HG02610 (cell line): ENCODE measurements around the gene ADARB2.

ENCODE experiments used
- ATAC-seq: cut with Tn5 transposase; IDR thresholded peaks from one replicate; pipeline ENCODE4 v1.9.1; 2021; ENCODE audit warnings: mild to moderate bottlenecking, moderate library complexity; ENCODE audit not compliant: unreplicated experiment

The ADARB2 gene

GRCh38 chr10:1532636-1533035, 204.7 kb downstream of the ADARB2 start:
- ATAC-seq, result no peak

DNA sequence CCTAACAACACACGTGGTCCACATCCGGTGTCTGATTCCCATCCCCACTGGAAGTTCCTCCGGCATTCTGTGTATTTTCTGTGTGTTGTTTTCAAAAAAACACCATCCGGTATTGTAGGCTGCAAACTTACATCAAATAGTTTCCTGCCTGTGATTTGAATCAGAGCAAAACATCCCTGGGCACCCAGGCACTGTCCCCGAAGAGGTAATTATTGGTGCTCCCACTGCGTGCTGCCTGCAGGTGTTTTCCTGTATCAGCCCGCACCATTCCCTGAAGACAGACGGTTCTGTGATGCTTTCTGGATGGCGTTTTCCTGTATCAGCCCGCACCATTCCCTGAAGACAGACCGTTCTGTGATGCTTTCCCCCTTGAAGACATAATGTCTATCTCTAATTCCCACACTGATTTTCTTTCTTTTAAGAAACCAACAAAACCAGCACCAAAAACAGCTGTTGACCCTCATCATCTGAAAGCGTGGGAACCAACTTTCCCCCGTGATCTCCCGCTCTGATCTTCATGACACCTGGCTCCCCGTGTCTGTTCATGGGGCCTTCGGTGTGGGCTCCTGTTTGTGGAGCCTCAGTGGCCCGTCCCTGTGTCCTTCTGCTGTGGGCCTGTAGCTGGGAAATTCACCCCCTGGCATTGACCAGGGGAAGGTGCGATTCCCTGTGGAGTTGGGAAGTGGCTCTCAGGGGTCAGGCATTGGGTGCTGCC, 205.3 kb downstream of the ADARB2 start:
- ATAC-seq, result no peak

GRCh38 chr10:1530871-1531517, 206.3 kb downstream of the ADARB2 start:
- no peak for ATAC-seq

DNA sequence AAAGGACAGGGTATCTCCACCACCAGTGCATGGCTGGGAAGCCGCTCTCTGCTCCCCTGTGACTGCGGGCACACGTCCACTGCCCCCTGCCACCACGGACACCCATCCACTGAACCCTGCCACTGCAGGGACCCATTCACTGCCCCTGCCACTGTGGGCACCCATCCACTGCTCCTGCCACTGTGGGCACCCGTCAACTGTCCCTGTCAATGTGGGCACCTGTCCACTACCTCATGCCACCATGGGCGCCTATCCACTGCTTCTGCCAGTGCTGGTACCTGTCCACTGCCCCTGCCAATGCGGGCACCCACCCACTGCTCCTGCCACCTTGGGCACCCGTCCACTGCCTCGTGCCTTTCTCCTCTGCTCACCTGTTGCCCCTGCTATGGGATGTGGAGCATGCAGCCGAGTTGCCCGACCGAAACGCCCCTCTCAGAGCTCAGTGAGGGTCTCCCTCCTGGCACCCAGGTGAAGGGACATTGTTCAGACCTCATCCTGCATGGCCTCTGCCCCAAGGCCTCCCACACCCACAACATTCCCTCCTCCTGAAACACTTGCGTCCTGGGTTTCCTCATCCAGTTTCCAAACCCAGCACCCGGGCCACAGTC, 207.4 kb downstream of the ADARB2 start:
- ATAC-seq, result no peak

- no peak for ATAC-seq
These were observed 209.4 kb downstream of the ADARB2 start for GRCh38 chr10:1527951-1528350.

DNA sequence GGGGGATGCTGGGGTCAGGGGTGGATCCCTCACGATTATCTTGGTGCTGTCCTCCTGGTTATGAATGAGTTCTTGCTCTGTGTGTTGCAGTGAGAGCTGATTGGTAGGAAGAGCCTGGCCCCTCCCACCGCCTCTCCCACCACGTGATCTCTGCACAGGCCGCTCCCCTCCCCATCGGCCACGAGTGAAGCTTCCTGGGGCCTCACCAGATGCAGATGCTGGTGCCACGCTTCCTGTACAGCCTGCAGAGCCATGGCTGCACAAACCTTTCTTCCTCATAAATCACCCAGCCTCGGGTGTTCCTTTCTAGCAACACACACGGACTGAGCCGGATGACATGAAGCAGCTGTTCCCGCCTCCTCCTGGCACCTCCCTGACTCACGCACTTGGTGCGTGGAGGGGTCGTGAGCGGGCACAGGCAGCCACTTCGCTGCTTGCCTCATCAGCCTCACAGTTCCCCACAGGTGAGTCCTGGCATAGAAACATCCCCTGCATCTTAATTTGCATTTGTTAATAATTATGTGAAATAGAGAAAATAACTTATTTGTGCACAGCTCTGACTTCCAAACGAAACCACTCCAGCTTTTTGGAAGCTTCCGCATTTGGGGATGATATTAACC, 210.8 kb downstream of the ADARB2 start:
- no peak for ATAC-seq

DNA sequence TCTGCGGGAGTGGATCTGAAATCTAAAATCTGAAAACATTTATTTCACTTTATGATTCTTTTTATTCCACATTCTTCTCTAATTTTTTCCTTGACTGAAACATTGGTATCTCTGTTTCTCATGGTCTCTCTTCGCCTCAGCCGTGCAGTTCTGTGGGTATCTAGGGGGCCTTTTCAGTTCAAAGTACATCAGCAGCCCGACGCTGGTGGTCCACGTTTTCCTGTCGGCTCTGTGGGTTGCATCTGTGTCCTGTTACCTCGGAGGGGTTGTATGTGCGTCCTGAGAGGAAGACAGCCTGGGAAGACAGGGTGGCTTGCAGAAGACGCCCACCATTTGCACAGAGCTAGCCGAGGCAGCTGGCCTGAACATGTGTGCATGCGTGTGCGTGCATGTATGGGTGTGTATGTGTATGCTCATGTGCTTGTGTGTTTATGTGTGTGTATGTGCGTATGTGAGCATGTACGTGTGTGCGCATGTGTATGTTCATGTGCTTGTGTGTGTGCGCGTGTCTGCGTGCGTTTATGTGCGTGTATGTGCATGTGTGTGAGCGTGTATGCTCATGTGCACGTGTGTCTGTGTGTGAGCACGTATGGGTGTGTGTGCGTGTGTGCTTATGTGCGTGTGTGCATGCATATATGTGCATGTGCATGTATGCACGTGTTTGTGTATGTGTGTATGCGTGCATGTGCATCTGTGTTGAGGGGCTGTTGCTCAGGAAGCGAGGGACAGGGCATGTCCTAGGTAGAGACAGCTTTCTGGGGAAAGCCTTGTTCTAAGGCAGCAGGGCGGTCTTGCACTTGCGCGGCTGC, 211.8 kb downstream of the ADARB2 start:
- no peak for ATAC-seq

DNA sequence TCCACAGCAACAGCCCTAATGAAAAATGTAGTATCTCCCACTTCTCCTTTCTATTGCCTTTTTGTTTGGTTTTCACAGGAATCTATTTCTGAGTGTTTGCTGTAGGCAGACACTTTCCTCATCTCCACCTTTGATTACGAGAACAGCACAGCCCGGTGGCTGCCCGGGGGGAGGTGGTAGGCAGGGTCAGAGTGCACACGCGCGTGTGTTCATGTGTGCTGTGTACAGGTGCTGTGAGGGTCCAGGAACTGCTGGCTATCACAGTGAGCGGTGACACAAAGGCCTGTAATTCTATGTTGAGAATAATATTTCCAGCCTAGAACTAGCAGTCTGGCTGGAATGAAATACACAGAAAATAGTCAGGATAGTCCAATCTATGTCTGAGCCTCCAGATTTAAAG, 212.8 kb downstream of the ADARB2 start:
- no peak for ATAC-seq

GRCh38 chr10:1523221-1523620, 214.1 kb downstream of the ADARB2 start:
- no peak for ATAC-seq

DNA sequence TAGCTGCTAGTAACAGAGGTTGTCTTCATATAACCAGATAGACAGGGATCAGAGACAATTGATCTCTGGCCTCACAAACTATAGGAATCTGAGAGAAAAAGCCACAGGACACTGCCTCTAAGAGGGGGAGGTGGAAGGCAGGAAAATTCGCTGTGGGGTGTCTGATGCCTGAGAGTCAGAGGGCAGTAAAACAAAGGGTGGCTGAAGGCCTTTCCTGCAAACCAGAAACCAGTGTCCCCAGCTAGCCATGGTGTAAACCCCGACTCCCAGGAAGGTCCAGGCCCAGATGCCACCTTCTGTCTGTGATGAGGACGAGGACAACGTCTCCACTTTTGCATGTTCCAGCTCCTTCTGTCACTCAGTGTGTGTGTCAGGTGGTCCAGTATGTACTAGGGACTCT, 215.1 kb downstream of the ADARB2 start:
- no peak for ATAC-seq

DNA sequence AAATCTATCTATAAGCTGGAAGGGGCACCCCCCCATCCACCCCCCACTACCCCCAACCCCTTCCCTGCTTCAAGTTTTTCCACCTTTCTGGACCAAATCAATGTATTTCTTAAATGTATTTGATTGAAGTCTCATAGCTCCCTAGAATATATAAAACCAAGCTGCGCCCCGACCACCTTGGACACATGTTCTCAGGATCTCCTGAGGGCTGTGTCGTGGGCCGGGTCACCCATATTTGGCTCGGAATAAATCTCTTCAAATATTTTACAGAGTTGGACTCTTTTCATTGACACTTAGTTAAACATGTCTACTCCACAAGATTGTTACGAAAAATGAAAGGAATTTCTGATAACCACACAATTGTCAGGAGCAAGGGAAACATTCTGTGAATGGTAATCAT, 215.6 kb downstream of the ADARB2 start:
- ATAC-seq, result no peak

DNA sequence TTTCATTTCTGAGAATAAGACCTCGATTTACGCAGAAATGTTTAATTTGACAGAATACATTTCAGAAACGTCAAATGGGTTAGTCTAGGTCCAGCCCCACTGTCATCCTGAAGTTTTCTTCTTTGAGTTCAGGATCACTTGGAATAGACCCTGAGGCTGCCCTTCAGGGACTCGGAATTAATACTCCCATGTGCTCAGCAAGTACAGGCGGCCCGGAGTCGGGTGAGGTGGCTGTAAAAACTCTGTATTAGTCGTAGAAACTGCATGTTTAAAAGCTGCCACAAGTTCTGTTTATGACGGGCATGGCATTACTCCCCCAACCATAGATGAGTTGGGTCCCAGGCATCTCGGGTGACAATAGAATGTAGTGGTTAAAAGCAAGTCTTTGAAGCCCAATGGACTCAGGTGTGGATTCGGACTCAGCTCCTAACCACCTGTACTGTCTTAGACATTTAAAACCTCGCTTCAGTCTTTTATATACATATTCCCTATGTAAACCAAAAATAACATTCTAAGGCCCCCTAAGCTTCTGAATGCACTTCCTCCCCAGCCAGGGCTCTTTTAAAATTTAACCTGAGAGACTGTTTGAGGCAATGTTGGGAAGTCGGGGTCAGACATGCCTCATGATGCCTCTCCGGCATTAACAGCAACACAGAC, 216.3 kb downstream of the ADARB2 start:
- ATAC-seq, result no peak

DNA sequence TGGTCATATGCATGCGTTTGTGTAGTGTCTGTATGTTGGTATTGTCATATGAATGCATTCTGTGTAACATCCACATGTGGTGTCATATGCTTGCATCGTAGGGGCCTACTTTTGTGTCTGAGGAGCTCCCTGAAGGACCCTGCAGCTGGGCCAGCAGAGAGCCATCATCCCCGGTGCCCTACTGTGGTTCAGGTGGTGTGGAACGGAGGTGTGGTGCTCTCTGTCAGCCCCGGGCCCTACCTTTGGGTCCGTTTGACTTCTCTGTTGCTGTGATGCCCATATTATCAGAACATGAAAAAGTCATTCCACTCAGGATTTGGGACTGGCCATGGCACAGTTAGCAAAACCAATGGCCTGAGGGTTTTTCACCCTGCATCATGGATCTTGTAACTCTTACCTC, 217.9 kb downstream of the ADARB2 start:
- ATAC-seq, result no peak

DNA sequence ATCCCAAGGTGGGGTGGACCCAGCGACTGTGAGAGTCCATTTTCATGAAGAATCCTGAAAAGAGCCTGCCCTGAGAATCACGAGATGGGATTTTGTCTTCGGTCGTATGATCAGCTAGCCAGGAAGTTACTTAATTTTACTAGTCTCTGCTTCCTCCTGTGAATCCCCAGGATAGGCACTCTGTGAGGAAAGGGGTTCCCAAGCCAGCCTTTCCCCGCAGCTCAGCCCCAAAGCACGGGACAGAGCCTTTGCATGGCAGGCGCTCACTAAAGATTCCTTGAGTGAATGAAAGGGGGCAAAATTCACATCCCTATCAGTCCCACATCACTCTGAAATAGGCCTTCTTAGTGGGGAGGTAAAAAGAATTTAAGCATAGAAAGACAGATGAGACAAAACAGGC, 219.6 kb downstream of the ADARB2 start:
- no peak for ATAC-seq

DNA sequence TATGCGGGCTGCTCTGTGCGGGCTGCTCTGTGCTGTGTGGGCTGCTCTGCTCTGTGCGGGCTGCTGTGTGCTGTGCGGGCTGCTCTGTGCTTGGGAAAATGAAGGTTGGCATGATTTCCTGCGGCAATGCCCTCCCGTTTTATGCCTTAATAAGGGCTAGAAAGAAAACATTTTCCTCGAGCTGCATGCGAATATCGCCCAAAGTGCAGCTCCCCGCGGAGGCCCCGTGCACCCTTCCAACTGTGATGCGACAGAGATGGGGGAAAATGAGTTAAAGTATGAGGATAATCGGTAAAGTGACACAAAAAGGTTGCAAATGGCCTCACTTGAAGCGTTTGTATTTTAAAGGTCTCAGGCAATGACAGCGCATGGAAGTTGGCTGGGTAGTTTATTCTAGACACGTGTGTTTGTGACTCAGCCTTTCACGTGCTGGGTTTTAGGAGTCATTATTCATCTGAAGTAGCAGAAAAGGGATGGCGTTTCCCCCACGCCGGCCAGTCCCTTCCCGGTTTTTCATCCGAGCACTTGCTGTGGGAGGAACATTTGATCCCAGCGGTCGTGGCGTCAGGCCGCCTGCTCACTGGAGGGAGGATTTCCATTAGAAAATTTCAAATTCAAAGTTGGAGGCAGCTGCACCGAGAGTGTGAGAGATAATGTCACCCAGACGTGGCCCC, 220.7 kb downstream of the ADARB2 start:
- no peak for ATAC-seq

DNA sequence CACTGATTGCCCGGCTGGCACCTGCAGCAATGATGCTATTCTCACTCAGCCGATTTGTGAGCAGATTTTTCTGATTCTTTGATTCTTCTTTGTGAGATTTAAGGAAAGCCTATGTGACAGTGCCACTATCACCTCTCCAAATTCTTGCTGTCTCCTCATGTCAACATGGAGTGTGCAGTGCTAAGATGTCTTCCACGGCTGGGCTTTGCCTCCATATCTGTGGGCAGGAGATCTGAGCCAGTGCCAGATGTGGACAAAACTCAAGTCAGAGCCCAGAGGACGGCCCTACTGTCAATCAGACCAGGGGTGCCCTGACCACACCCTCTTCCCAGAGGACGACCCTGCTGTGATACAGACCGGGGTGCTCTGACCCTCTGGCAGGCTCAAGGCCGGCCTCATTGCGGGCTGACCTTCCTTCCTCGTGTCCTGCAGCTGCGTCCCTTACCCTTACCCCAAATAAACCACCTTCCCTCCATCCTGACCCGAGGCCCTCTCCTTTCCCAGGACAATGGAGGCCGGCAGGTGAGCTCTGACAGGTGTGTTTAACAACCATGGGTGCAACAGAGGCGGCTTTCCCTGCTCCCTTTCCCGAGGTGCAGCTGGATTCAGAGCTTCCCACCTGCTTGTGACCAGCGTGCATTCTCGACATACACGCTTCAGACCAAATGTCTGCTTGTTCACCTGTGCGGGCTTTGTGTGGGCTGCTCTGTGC, 221.4 kb downstream of the ADARB2 start:
- no peak for ATAC-seq

DNA sequence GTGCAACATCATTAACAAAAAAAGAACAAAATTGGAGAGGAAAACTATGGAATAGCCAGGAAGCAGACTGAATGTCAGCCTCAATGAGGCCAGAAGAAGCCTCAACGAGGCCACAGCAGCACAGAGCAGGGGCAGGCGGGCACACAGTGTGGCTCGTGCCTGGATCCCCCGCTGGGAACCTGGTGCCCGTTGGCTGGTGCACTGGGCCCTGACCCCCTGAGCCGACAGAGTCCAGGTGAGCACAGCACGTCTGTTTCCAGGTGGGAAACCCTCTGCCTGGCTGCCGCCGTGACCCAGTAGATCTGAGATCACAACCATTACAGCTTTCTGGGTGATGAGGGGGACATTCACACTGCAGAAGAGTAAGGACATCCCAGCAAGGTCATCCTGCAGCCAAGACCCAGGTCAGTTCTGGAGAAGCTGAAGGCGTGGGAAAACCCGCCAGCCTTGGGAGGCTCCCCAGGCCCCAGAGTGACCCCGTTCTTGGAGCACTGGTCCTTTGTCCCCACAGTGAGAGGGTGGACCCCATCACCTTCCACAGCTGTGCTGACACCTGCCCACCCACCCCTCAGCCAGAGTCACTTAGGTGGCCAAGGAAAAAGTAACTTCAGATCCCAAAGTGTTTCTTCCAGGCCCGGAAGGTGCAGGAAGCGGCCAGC, 222.1 kb downstream of the ADARB2 start:
- ATAC-seq, result no peak

- no peak for ATAC-seq
These were observed 222.6 kb downstream of the ADARB2 start for GRCh38 chr10:1514681-1515080.

DNA sequence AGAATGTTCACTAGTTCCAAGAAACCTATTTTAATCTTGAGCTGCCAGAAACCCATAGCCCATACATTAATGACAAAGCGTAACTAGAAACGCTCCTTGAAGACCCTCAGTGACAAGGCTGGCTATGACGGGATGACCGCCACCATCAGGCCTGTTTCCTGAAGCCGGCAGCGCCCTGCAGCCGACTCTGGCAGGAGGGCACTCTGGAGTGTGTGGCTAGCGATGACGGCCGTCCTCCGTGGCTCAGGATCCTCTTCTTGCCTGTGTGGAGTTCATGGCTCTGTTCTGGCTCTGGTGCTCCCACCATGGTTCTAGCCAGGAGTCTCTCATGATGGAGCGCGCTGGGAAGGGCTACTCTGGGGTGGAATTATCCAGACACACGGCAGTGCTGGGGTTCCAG, 224.1 kb downstream of the ADARB2 start:
- ATAC-seq, result no peak
